GM12865 (cell line): Measurements from ENCODE around the gene WAS.

Source experiments
- DNase-seq: peaks from one replicate; pipeline ENCODE4 v3.0.0; 2010; ENCODE audit warnings: low read depth
- H3K4me3 ChIP-seq: 2 replicates; pipeline ENCODE4 v1.5.1; 2011; ENCODE audit warnings: mild to moderate bottlenecking, low read depth, low read length, control low read depth
- TF ChIP-seq, protein P1 (sequence below): IDR thresholded peaks from 2 replicates; pipeline ENCODE4 v1.5.1; 2011; ENCODE audit warnings: low read length, control low read depth, low read depth, inconsistent platforms; ENCODE audit not compliant: insufficient read depth; ENCODE audit errors: missing control alignments

Gene WAS

DNA sequence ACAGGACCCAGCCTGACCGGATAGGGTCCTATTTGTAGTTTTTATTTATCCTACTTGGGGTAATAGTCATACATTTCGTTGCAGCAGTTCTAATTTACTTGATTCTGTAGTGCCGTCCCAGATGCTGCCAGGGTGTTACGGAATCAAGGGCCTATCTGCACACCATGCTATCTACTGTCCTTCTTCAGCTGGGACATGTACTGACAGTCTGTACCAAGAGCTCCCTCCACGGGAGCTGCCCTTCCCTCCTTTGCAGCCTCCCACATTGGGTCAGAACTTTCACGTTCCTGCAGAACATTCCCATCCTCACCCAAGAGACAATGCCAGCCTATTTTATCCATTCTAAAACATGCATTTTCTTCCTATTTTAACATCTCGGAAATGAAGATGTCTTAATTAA, 19.6 kb downstream of the WAS start:
- no peak for DNase-seq
- H3K4me3 ChIP-seq = no peak overlapping the region
- TF ChIP-seq, protein P1, sequence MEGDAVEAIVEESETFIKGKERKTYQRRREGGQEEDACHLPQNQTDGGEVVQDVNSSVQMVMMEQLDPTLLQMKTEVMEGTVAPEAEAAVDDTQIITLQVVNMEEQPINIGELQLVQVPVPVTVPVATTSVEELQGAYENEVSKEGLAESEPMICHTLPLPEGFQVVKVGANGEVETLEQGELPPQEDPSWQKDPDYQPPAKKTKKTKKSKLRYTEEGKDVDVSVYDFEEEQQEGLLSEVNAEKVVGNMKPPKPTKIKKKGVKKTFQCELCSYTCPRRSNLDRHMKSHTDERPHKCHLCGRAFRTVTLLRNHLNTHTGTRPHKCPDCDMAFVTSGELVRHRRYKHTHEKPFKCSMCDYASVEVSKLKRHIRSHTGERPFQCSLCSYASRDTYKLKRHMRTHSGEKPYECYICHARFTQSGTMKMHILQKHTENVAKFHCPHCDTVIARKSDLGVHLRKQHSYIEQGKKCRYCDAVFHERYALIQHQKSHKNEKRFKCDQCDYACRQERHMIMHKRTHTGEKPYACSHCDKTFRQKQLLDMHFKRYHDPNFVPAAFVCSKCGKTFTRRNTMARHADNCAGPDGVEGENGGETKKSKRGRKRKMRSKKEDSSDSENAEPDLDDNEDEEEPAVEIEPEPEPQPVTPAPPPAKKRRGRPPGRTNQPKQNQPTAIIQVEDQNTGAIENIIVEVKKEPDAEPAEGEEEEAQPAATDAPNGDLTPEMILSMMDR = no peak

DNA sequence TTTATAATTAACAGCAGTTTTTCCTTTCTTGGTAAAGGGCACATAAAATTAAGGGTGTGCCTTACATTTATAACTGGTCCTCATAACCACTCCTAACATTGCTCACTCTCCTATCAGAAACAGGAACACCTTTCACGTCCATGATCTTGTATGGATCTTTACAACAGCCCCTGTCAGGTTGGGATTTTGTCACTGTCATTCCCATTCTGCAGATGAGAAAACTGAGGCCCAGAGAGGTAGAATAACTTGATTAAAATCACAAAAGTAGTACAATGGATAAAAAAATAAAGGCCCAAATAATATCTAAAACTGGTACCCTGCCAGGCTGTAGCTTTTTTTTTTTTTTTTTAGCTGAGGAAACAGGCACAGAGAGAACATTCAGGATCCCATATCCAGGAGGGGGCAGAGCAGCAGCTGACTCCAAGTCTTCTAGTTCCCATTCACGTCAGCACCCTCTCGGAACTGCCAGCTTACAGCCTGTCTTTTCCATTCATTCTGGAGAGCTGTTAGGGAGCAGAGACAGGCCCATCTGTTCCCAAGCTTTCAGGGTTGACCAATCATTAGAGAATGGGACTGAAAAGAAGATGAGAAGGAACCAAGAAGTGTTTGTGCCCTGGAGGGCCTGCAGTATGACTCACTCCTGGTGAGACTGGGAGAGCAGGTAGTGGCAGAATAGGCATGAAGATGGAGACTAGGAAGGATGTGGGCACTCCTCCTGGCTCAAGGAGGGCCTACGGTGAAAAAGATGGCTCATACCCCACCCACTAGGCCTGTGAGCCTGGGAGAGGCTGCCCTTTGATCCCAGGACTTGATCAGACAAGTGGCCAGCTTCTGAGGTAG, 20.3 kb downstream of the WAS start:
- H3K4me3 ChIP-seq = no peak overlapping the region
- no peak for DNase-seq
- TF ChIP-seq, protein P1 = no peak

DNA sequence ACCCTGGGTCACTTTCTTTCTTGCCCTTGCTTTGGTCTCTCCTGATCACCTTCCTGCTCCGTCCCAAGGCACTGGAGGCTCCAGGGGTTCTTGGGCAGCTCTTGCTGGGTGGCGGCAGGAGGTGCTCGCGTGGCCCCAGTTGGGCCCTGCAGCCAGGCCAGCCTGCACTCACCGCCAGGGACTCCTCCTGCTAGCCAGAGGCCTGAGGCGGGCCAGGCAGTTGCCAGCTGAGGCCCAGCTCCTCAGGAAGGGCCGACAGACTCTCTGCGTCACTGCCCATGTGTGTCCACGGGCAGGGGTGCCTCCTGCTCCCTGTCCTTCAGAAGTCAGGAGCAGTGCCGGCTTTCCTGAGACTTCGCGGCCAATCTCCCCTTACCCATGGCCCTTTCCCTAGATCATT, 22.3 kb downstream of the WAS start:
- TF ChIP-seq, protein P1 = no peak
- H3K4me3 ChIP-seq = no peak overlapping the region
- DNase-seq = no peak

DNA sequence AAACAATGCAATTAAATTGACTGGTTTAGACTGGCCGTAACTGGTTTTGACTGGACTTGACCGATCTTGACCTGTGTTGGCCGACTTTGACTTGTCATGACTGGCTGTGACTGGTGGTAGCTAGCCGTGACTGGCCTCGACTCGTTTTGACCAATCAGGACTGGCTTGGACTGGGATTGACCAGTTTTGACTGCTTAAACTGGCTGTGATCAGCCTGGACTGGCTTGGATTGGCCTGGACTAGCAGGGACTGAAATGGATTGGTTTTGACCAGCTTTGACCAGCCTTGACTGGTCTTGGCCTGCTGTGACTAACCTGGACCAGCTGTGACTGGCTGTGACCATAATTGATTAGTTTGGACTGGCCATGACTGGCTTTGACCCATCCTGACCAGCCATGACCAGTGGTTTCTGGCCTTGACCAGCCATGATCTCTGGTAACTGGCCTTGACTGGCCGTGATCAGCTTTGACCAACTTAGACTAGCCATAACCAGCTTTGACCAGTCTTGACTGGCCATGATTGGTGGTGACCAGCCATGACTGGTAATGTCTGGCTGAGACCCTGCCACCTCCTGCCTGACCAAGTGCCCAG, 26.0 kb downstream of the WAS start:
- TF ChIP-seq, protein P1 = no peak
- H3K4me3 ChIP-seq = no peak overlapping the region
- no peak for DNase-seq

DNA sequence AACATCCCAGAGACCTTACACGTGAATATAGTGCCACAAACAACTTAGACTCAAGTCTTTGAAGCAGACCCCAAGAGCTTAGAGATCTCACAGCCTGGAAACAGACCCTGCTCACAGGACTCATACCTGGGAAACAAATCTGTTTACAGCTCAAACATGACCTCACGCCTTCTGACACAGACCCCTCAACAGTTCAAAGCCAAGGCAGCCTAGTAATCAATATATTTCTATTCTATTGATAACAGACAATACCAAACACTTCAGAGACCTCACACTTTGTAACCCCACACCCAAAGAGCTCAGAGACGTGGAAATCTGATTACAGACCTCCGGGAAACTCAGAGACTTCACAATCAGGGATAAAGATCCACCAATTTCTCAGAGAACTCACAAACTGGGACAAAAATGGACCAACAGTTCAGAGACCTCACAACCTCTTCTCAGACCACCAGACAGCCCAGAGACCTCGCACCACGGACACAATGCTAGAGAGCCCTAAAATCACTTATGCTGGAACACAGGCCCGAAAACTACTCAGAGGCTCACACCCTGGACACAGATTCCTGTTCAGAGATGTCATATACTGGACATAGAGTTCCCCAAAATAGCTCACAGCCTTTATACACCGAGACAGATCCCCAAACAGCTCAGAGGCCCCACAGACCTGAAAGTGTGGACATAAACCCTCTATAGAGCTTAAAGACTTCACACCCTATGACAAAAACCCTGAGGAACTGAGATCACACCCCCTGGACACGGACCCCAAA, 27.7 kb downstream of the WAS start:
- TF ChIP-seq, protein P1 = no peak
- H3K4me3 ChIP-seq = no peak overlapping the region
- no peak for DNase-seq

DNA sequence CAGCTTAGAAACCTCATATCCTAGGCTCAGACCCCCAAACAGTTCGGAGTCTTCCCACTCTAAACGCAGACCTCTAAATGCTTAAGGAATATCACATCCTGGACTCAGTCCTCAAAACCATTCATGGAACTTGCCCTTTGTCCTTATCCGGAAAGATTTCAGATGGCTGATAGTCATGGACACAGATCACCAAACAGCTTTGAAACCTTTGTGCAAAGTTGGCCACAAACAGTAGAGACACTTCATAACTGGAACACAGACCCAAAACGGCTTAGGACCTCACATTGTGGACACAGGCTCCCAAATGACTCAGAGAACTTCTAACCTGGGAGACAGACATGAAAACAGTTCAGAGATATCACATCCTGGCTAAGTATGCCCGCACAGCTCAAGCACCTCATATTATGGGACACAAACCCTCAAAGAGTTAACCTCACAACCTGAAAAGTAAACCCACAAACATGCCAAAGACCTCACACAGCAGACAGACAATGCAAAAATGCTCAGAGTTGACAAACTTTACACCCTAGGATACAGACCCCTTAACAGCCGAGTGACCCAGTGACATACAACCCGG, 28.4 kb downstream of the WAS start:
- no peak overlapping the region for H3K4me3 ChIP-seq
- TF ChIP-seq, protein P1 = no peak
- no peak for DNase-seq
